Sciatic nerve (tissue), 2 donors: ENCODE measurements around the gene FBXL7. TPM values are rescaled to one million over a fixed set of nuclear protein-coding genes. Genes with fewer than 3 reads are reported as not detected.

Experiments
- ATAC-seq: fragments of 200-7000 bp; cut with Tn5 transposase; one replicate; pipeline ENCODE4 v1.9.1; 2020; ENCODE audit warnings: mild to moderate bottlenecking, moderate library complexity
- DNase-seq: peaks from one replicate; pipeline ENCODE4 v3.0.0-alpha.2; 2020; ENCODE audit warnings: low spot score
- intact Hi-C: fragments of 100-400 bp; cut with DNase I; formaldehyde crosslinking; loops from one replicate; pipeline ENCODE4 v1.14.2; 2022
- total RNA-seq: library from RNA; stranded (reverse); fragmentation: NEBNext Ultra II Directional; extraction: Animal tissue kit (Norgen Biotek cat#: 25700); gene quantifications from one replicate; pipeline ENCODE4 v1.2.1, GENCODE V29; 2021
- donor health status: DM: no; HTN: no; CAD: no.
- donor health status: DM: no; HTN: no; CAD: no.

FBXL7 gene
- total RNA-seq, 1 donor from 2014 or later, result 40.4 TPM

DNA sequence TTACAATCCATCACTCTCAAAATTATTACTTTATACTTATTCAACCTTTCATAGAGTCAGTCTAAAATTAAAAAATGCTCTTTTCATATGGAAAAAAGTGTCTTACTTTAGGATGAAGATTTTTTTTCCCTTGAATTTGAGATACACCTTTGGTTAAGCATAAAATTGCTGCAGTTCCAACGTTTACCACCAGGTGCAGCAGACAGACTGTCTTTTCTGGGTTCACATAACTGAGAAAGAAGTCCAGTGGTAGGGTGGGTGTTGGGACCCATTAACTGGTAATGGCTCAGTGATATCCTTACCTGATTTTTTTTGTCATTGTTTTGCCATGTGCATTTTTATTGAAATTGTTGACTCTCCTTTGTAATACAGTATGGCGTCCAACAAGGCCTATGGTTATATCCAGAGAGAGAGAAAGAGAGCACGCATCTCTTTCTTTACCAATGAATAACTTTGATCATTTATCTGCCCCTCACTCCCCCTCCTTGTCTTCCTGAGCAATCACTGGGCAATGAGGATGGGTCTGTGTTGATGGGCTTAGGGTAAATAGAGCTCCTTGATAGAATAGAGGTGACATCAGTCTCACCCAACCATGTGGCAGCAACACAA is 98.4 kb downstream of the FBXL7 start:
- no peak for ATAC-seq
- DNase-seq, result no peak
- intact Hi-C loops, result no loop called here

DNA sequence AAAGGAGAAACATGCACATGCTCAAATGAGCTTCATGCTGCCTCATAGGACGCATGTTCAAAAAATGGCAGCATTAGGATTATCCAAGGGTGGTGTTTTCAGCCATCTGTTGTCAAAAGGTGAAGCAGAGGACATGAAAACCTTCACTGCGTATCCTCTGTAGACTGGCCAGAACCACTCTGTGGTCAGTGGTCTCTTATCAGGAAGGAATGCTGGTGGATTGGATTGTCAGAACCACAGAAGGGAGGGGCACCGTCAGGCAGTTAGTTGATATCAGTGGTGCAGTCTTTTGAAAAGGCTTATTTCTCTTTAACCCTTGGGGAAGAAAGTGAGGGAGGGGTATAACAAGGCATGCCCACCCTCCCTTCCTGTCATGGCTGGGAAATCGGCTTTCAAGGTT is 100.1 kb downstream of the FBXL7 start:
- DNase-seq (no peak), ATAC-seq (no peak)
- intact Hi-C loops, result no loop called here

GRCh38 chr5:15601274-15601673 is 101.3 kb downstream of the FBXL7 start:
- DNase-seq, result no peak
- ATAC-seq, result peak; percentile 23

GRCh38 chr5:15601853-15602252 is 101.9 kb downstream of the FBXL7 start:
- intact Hi-C loops, result no loop called here
- ATAC-seq (no peak), DNase-seq (no peak)

More at GRCh38 chr5:15601274-15601673, 101.3 kb downstream of the FBXL7 start:
- intact Hi-C loops, result no loop called here

GRCh38 chr5:15604986-15605385 is 105.0 kb downstream of the FBXL7 start:
- intact Hi-C loops, result no loop called here

GRCh38 chr5:15606197-15606596 is 106.2 kb downstream of the FBXL7 start:
- DNase-seq, result no peak
- no peak for ATAC-seq
- intact Hi-C loops, result no loop called here

More at GRCh38 chr5:15604986-15605385, 105.0 kb downstream of the FBXL7 start:
- DNase-seq (no peak), ATAC-seq (no peak)

DNA sequence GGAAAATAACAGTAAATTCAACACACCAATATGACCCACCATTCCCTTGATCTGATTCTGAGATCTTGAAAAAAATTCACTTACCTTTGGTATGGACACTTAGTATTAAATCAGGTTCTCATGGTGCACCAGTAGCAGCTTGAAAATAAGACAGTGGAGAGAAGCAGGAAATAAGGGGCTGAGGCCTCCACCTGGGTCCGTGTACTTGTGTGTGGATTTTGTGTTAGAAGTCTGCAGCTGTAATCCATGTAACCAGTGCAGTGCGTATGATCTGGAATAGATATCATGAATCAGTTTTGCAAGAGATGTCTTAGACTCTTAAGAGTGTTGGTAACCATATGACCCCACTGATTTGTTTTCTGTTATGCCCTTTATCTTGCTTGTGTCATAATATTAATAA is 107.1 kb downstream of the FBXL7 start:
- ATAC-seq (no peak), DNase-seq (no peak)
- intact Hi-C loops, result no loop called here

DNA sequence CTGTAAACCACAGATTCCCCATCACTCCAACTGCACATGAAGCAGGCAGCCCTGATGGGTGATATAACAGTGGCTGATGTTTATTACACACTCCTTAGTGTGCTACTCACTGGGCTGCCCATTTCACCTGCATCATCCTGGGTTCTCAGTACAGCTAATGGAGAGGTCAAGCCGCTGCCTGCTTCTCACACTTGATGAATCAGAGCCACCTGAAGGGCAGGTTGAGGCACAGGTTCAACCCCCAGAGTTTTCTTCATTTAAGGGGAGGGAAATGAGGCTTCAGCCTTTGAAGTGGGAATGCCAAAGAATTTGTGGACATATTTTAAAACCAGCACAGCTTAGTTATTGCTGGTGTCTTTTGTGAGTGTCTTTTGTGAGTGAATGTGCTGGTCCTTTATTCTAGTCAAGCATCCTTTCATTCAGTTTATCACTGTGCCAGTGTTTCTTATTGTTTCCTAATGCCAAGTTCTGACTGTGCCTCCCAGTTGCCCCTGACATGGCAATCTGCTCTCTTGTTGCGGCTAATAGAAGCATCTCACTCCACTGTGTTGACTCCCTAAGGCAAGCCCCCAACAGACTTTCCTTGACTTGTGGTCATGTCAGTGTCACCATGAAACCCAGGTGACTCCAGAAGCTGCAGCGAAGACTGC is 109.2 kb downstream of the FBXL7 start:
- ATAC-seq (no peak), DNase-seq (no peak)
- intact Hi-C loops, result no loop called here

- ATAC-seq, result no peak
- intact Hi-C loops, result no loop called here
- DNase-seq, result no peak
Measured at GRCh38 chr5:15610216-15610615, 110.2 kb downstream of the FBXL7 start.

- intact Hi-C loops, result no loop called here
- ATAC-seq (no peak), DNase-seq (no peak)
Measured at GRCh38 chr5:15611008-15611407, 111.0 kb downstream of the FBXL7 start.

DNA sequence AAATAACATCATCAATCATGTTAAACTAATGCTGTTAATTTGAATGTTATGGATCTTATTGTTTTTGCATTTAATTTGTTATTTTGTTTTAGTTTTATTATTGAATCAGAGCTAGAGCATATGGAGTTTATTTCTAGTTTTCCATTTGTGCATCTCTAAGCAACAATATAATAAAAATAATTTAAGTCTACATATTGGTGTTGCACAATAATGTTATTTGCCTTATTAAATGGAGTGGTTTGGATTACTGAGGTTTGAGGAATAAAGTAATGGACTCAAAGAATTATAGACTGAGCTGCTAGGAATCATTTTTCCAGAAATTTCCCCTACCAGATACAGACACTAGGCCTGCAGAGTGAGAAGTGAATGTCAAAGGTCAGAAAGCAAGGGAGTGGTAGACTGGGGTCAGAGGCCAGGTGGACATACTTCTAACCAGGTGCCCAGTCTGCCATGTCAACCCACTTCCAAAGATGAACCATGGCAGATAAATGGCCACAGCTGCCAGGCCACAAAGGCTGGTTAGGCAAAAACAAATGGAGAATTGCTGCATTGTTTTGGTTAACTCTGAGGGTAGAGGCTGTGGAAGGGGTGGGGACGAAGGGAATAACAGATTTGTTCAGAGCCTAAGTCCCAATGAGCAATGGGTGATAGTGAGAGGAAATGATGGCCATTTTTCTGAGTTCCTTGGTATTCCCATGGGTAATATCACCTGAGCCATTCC is 113.1 kb downstream of the FBXL7 start:
- intact Hi-C loops, result no loop called here
- no peak for DNase-seq
- ATAC-seq, result no peak

GRCh38 chr5:15614679-15615078 is 114.7 kb downstream of the FBXL7 start:
- DNase-seq, result no peak
- no peak for ATAC-seq
- intact Hi-C loops, result no loop called here

DNA sequence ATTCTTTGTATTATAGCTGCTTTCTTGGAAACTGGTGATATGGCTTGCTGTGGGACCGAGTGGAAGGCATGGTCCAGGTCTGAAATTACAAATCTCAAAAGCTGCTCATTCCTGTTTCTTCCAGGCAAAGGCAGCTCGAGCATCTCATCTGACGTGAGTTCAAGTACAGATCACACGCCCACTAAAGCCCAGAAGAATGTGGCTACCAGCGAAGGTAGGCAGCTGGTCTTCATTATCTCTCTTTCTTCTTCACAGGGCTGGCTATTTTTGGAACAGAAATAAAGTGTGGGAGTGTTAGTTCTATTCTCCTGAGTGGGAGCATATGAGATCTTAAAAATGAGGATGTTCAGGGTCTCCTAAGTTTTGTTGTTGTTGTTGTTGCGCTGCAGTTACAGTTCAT is 115.9 kb downstream of the FBXL7 start:
- no peak for ATAC-seq
- intact Hi-C loops, result no loop called here
- no peak for DNase-seq

DNA sequence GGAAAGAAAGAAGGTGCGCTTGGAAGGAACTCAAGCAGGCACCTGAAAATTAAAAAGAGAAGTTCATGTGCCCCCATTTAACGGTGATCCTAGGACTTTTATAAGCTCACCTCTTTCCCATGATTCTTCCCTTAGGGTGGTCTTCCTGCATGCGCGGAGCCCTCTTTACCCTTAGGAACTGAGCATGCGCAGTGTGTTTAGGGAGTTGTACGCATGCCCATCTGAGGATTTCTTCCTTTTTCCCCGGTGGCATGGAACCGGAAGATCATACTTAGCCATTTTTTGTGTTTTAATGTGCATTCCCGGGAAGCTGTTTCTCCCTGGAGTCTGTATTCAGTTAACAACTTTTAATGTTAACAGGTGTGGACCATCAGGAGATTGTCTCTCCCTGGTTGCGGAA is 119.0 kb downstream of the FBXL7 start:
- intact Hi-C loops, result no loop called here
- ATAC-seq (no peak), DNase-seq (no peak)

DNA sequence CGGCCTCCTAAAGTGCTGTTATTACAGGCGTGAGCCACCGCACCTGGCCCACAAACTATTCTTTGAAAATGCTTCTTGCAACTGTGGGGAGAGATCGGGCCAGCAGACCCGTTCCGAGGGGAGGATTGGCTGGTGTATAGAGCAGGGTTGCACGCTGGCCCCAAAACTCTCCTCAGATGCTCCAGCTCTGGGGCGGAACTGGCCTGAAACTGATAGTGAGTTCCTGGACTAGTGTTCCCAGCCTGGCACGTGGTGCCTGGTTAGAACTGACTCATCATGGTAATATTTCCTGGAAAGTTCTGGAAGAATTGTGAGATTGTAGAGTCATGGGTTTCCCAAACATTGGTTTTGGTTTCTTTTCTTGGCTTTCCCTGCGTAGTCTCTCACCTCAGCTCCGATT is 120.5 kb downstream of the FBXL7 start:
- ATAC-seq (peak; percentile 75), DNase-seq (no peak)
- intact Hi-C loops, result no loop called here

- no peak for ATAC-seq
- DNase-seq, result no peak
- intact Hi-C loops, result no loop called here
Measured at GRCh38 chr5:15621094-15621493, 121.1 kb downstream of the FBXL7 start.

- intact Hi-C loops, result no loop called here
- ATAC-seq (no peak), DNase-seq (no peak)
Measured at GRCh38 chr5:15623794-15624193, 123.8 kb downstream of the FBXL7 start.

GRCh38 chr5:15627109-15627508 is 127.1 kb downstream of the FBXL7 start:
- ATAC-seq (no peak), DNase-seq (no peak)
- intact Hi-C loops, result no loop called here

GRCh38 chr5:15627647-15628046 is 127.7 kb downstream of the FBXL7 start:
- DNase-seq (no peak), ATAC-seq (no peak)
- intact Hi-C loops, result no loop called here

DNA sequence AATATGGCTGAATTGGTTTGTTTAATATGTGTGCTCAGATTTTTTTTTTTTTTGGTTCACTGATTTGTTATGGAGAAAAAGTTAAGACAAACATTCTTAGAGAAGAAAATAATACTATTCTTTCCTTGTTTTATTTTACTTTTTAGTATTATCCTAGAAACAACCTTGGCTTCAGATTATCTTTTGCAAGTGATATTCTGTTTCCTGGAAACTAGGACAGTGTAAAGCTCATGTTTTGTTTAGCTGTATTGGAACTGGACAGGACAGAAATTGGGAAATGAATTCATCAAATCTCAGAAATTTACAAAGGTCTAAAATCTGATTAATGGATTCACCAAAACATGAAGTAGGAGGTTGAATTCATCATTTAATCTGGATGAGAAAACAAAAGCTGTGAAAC is 130.5 kb downstream of the FBXL7 start:
- intact Hi-C loops, result no loop called here
- no peak for ATAC-seq
- no peak for DNase-seq
